Measurements from ENCODE around the gene DUSP23.

DUSP23 gene

DNA sequence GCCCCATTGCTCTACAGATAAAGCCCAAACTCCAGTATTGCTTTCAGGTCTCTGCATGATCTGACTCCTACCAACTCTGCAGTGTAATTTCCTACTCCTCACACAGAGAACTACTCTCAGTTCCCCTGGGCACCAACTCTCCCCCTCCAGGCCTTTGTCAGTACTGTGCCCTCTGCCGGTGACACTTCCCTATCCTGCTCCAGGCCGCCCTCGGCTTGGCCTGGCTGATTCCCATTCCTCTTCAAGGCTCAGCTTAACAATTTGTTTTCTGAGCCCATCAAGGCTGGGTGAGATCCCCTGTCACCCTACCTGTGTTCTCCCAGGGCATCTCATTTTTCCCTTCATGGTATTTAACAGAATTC lies 48.5 kb downstream of the DUSP23 start:
- TF ChIP-seq, protein P1, sequence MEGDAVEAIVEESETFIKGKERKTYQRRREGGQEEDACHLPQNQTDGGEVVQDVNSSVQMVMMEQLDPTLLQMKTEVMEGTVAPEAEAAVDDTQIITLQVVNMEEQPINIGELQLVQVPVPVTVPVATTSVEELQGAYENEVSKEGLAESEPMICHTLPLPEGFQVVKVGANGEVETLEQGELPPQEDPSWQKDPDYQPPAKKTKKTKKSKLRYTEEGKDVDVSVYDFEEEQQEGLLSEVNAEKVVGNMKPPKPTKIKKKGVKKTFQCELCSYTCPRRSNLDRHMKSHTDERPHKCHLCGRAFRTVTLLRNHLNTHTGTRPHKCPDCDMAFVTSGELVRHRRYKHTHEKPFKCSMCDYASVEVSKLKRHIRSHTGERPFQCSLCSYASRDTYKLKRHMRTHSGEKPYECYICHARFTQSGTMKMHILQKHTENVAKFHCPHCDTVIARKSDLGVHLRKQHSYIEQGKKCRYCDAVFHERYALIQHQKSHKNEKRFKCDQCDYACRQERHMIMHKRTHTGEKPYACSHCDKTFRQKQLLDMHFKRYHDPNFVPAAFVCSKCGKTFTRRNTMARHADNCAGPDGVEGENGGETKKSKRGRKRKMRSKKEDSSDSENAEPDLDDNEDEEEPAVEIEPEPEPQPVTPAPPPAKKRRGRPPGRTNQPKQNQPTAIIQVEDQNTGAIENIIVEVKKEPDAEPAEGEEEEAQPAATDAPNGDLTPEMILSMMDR (IDR thresholded peaks at IDR 0.05; ENCODE audit: control insufficient read depth, insufficient read depth, low read depth, low read length, missing control alignments): no peak
- DNase-seq (ENCODE audit: low read depth): no peak
- no peak overlapping the region for H3K4me3 ChIP-seq (ENCODE audit: control insufficient read depth, low read depth, low read length)

DNA sequence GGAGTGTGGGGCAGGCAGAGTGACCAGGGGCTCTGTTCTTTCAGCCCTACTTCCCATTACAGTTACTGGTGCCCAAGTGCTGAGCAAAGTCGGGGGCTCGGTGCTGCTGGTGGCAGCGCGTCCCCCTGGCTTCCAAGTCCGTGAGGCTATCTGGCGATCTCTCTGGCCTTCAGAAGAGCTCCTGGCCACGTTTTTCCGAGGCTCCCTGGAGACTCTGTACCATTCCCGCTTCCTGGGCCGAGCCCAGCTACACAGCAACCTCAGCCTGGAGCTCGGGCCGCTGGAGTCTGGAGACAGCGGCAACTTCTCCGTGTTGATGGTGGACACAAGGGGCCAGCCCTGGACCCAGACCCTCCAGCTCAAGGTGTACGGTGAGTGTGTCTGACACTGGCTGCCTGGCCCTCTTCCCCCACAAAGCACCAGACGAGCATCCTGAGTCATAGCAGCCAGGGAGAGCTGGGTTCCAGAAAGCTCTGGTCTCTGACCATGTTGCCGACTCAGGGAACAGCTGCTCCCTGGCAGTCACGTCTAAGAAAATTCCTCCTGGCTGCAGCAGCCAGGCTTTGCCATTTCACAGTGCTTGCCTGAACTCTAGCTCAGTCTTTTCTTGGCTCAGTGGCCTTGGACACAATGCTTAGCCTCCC lies 49.2 kb downstream of the DUSP23 start:
- no peak overlapping the region for H3K4me3 ChIP-seq (ENCODE audit: control insufficient read depth, low read depth, low read length)
- TF ChIP-seq, protein P1 (IDR thresholded peaks at IDR 0.05; ENCODE audit: control insufficient read depth, insufficient read depth, low read depth, low read length, missing control alignments): no peak
- peak; percentile 46 for DNase-seq (ENCODE audit: low read depth)

DNA sequence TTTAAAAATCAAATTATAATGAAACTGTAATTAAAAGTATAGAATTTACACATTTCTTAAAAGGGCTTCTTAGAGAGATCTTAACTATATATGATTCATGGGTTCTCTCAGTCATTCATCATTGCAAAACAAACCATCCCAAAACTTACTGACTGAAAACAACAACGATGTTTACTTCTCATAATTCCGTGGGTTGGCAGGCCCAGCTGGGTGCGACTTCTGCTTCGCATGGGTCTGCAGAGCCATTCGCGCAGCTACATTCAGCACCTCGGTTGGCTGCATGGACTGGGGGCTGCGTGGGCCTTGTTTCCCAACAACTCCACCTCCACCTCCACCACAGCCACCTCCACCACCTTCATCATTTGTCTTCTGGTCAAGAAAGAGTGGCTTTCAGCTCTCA lies 50.0 kb downstream of the DUSP23 start:
- no peak overlapping the region for H3K4me3 ChIP-seq (ENCODE audit: control insufficient read depth, low read depth, low read length)
- no peak for DNase-seq (ENCODE audit: low read depth)
- TF ChIP-seq, protein P1 (IDR thresholded peaks at IDR 0.05; ENCODE audit: control insufficient read depth, insufficient read depth, low read depth, low read length, missing control alignments): no peak

DNA sequence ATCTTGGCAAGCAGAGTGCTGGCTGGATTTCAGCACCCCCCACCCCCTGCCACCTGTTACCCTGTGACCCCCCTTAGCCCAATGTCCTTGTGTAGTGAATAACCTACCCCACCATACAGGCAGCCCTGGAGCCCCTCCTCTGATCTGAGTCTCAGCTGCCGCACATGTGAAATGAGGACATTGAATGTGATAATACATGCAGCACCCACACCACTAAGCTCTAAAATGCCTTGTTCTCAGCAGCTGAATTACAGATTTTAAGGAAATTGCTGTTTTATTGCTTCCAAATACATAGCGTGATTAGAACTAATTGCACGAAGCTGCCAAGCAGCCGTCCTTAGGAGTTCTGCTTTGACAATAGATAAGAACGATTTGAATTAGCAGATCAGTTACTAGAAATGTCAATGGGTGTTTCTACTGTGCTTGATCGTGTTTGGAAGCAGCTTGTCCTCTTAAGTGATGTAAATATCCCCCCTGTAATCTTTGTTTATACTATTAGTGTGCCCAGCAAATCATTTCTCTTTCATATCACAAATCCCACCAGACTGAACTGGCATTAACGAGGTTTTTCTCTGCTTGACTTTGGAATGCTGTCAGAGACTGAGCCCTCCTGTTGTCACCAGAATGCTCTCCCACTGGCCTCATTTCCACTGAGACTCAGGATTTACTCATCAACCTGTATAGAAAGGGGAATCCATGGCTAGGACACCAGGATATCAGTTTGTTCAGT lies 50.8 kb downstream of the DUSP23 start:
- no peak for DNase-seq (ENCODE audit: low read depth)
- TF ChIP-seq, protein P1 (IDR thresholded peaks at IDR 0.05; ENCODE audit: control insufficient read depth, insufficient read depth, low read depth, low read length, missing control alignments): no peak
- no peak overlapping the region for H3K4me3 ChIP-seq (ENCODE audit: control insufficient read depth, low read depth, low read length)
